22Rv1 (cell line): Measurements from ENCODE around the gene ISYNA1.

Experiments used
- H3K27ac ChIP-seq: fragments of 450-650 bp; 2 replicates; pipeline ENCODE4 v1.5.1; 2017
- ZFX ChIP-seq: fragments of 450-650 bp; IDR thresholded peaks from 2 replicates; pipeline ENCODE4 v1.6.1; 2017; ENCODE audit warnings: antibody characterized with exemption, borderline replicate concordance
- TF ChIP-seq, protein P1 (sequence below): fragments of 450-650 bp; IDR thresholded peaks from 2 replicates; pipeline ENCODE4 v1.5.1; 2017; ENCODE audit warnings: mild to moderate bottlenecking

ISYNA1 gene

GRCh38 chr19:18446145-18446810 lies 8.3 kb upstream of the ISYNA1 start:
- no peak overlapping the region for H3K27ac ChIP-seq
- TF ChIP-seq, protein P1, sequence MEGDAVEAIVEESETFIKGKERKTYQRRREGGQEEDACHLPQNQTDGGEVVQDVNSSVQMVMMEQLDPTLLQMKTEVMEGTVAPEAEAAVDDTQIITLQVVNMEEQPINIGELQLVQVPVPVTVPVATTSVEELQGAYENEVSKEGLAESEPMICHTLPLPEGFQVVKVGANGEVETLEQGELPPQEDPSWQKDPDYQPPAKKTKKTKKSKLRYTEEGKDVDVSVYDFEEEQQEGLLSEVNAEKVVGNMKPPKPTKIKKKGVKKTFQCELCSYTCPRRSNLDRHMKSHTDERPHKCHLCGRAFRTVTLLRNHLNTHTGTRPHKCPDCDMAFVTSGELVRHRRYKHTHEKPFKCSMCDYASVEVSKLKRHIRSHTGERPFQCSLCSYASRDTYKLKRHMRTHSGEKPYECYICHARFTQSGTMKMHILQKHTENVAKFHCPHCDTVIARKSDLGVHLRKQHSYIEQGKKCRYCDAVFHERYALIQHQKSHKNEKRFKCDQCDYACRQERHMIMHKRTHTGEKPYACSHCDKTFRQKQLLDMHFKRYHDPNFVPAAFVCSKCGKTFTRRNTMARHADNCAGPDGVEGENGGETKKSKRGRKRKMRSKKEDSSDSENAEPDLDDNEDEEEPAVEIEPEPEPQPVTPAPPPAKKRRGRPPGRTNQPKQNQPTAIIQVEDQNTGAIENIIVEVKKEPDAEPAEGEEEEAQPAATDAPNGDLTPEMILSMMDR: no peak
- TF ChIP-seq ZFX: no peak

DNA sequence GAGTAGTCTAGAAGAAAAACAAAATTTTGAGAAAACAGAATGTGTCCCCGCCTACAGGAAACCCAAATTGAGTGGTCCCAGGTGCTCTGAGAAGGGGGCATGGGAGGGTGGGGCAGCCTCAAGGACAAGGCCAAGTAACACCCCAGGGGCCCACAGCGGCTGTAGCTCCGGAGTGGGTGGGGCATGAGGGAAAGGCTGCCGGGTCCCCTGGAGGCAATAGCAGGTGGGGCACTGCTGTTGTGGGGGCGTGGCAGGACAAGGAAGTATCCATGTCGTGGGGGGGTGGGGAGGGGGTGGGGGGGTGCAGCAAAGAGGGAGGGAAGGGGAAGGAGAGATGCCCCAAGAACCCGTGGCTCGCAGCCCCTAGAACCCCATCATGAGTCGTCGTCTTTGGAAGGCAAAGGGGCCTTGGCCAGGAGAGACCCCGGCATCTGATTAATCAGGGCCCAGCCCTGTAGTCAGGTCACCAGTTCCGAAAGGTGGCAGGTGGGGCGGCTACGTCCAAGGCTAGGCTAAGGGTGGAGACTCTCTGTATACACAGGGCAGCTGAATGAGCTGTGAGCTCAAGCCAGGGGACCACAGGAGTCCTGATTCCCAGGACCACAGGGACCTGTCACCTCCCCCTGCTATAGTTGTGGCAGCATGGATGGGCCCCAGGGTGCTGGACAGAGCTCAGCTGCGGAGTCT lies 7.5 kb upstream of the ISYNA1 start:
- no peak overlapping the region for H3K27ac ChIP-seq
- TF ChIP-seq, protein P1: no peak
- no peak for TF ChIP-seq ZFX

DNA sequence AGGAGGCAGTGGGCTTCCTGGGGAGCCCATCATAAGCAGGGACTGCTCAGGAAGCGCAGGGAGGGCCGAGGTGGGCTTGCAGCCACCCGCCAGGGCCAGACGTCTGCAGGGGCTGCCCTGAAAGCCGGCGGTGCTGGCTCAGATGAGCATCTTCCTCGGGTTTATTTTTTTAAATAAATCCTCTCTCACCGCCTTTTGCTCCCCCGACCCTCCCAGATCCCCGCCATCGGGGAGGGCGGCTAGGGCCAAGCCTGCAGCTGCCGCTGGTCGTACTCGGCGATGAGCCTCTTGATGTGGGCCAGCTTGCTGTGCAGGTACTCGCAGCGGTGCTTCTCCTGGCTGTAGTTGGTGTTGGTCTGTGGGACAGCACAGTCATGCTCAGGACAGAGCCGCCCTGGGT lies 6.6 kb upstream of the ISYNA1 start:
- no peak overlapping the region for H3K27ac ChIP-seq
- no peak for TF ChIP-seq ZFX
- TF ChIP-seq, protein P1: no peak

- no peak for TF ChIP-seq ZFX
- TF ChIP-seq, protein P1: no peak
- no peak overlapping the region for H3K27ac ChIP-seq
Measured at GRCh38 chr19:18443831-18444230, 5.9 kb upstream of the ISYNA1 start.

DNA sequence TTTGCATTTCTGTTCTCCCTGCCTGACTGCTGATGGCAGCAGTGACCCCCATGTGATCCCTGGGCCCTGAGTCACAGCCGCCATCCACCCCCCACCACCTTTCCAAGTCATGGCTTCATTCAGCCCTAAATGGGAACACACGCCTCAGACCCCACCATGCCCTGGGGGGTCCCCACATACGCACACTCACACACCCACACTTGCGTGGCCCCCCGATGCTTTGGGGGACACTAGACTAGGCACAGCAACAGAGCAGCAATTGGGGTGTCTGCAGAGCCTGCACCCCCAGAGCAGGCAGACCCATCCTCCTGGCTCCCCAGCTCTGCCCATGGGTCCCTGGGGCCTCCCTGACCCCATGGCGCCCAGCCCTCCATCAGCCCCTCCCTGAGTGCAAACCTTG lies 5.5 kb upstream of the ISYNA1 start:
- H3K27ac ChIP-seq: no peak overlapping the region
- TF ChIP-seq, protein P1: no peak
- TF ChIP-seq ZFX: no peak

- H3K27ac ChIP-seq: no peak overlapping the region
- TF ChIP-seq, protein P1: no peak
- TF ChIP-seq ZFX: no peak
Measured at GRCh38 chr19:18442941-18443340, 5.0 kb upstream of the ISYNA1 start.
